ENCODE results near the gene PPM1N.
"Not testable (repeated sequence)": the region's sequence is repeated elsewhere in the genome, so short reads cannot be mapped to it uniquely, and the experiment has no call there.

DNA sequence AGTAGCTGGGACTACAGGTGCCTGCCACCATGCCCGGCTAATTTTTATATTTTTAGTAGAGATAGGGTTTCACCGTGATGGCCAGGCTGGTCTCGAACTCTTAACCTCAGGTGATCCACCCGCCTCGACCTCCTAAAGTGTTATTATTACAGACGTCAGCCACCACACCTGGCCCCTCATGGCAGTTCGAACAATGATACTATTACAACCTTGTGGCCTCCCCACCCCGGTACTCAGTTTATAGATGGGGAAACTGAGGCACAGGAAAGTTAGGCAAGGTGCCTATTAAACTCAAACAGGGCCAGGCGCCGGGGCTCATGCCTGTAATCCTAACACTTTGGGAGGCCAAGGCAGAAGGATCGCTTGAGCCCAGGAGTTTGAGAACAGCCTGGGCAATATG is 12.1 kb downstream of the PPM1N start:
- TF ChIP-seq, protein P1, sequence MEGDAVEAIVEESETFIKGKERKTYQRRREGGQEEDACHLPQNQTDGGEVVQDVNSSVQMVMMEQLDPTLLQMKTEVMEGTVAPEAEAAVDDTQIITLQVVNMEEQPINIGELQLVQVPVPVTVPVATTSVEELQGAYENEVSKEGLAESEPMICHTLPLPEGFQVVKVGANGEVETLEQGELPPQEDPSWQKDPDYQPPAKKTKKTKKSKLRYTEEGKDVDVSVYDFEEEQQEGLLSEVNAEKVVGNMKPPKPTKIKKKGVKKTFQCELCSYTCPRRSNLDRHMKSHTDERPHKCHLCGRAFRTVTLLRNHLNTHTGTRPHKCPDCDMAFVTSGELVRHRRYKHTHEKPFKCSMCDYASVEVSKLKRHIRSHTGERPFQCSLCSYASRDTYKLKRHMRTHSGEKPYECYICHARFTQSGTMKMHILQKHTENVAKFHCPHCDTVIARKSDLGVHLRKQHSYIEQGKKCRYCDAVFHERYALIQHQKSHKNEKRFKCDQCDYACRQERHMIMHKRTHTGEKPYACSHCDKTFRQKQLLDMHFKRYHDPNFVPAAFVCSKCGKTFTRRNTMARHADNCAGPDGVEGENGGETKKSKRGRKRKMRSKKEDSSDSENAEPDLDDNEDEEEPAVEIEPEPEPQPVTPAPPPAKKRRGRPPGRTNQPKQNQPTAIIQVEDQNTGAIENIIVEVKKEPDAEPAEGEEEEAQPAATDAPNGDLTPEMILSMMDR (IDR thresholded peaks at IDR 0.05) = not testable (repeated sequence)
- TF ChIP-seq EP300, POLR2A, POLR2AphosphoS5 (IDR thresholded peaks at IDR 0.05): not testable (repeated sequence)
